ENCODE measurements around the gene CLEC19A. TPM values are rescaled to one million over a fixed set of nuclear protein-coding genes. Genes with fewer than 3 reads are reported as not detected.

Gene CLEC19A
- total RNA-seq, 2 donors from 2014 or later, result 0.23 TPM

DNA sequence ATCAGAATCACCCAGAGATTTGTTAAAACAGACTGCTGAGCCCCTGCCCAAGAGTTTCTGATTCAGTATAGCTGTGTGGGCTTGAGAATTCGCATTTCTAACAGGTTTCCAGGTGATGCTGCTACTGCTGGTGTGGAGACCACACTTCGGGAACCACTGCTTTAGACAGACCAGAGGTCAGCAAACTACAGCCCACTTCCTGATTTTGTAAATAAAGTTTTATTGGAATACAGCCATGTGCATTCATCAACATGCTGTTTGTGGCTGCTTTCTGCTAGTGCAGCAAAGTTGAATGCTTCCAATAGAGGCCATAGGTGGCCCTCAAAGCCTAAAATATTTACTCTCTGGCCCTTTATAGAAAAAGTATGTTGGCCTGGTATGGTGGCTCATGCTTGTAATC, 32.6 kb upstream of the CLEC19A start:
- Histone ChIP-seq H3K9me3 (no peaks in the 10 kb centered on the region), H3K27ac (no peak overlapping the region), H3K27me3 (replicated peaks; ENCODE audit: insufficient read depth) (no peaks in the 10 kb centered on the region), H3K36me3 (no peaks in the 10 kb centered on the region), H3K4me3 (no peak overlapping the region), H3K4me1 (replicated peaks) (no peaks in the 10 kb centered on the region)
- DNase-seq (ENCODE audit: low spot score), result no peak
- TF ChIP-seq POLR2A (IDR thresholded peaks at IDR 0.05), result no peak
- TF ChIP-seq POLR2AphosphoS5 (IDR thresholded peaks at IDR 0.05), result no peak
- TF ChIP-seq, protein P1, sequence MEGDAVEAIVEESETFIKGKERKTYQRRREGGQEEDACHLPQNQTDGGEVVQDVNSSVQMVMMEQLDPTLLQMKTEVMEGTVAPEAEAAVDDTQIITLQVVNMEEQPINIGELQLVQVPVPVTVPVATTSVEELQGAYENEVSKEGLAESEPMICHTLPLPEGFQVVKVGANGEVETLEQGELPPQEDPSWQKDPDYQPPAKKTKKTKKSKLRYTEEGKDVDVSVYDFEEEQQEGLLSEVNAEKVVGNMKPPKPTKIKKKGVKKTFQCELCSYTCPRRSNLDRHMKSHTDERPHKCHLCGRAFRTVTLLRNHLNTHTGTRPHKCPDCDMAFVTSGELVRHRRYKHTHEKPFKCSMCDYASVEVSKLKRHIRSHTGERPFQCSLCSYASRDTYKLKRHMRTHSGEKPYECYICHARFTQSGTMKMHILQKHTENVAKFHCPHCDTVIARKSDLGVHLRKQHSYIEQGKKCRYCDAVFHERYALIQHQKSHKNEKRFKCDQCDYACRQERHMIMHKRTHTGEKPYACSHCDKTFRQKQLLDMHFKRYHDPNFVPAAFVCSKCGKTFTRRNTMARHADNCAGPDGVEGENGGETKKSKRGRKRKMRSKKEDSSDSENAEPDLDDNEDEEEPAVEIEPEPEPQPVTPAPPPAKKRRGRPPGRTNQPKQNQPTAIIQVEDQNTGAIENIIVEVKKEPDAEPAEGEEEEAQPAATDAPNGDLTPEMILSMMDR (IDR thresholded peaks at IDR 0.05), result no peak
- intact Hi-C loops (cut with DNase I), result no loop called here
- 90% methylated on average over 2 of the region's 2 CpGs for WGBS

DNA sequence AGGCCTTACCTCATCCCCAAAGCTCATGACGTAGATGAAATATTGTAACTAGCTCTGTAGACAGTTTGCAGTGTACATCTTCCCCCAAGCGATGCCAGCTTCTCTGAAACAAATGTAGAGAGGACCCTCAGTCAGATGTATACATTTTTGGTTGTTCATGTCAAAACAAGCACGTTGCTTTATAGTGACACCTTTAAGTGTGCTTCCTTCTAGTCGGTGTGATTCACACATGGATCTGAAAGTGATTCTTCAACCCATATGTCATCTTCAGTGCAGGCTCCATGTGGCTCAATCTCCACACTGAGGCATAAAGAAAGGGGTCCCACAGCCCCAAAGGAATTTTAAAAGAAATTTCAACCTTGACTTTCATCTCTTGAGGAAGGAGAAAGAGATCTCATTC, 30.9 kb upstream of the CLEC19A start:
- Histone ChIP-seq H3K4me3 (no peak overlapping the region), H3K9me3 (no peaks in the 10 kb centered on the region), H3K27me3 (replicated peaks; ENCODE audit: insufficient read depth) (no peaks in the 10 kb centered on the region), H3K4me1 (replicated peaks) (no peaks in the 10 kb centered on the region), H3K27ac (no peak overlapping the region), H3K36me3 (no peaks in the 10 kb centered on the region)
- 82% methylated on average over 4 of the region's 4 CpGs for WGBS
- TF ChIP-seq POLR2AphosphoS5 (IDR thresholded peaks at IDR 0.05) (no peak), POLR2A (IDR thresholded peaks at IDR 0.05) (no peak)
- TF ChIP-seq, protein P1 (IDR thresholded peaks at IDR 0.05), result no peak
- no peak for DNase-seq (ENCODE audit: low spot score)
- intact Hi-C loops (cut with DNase I), result no loop called here

DNA sequence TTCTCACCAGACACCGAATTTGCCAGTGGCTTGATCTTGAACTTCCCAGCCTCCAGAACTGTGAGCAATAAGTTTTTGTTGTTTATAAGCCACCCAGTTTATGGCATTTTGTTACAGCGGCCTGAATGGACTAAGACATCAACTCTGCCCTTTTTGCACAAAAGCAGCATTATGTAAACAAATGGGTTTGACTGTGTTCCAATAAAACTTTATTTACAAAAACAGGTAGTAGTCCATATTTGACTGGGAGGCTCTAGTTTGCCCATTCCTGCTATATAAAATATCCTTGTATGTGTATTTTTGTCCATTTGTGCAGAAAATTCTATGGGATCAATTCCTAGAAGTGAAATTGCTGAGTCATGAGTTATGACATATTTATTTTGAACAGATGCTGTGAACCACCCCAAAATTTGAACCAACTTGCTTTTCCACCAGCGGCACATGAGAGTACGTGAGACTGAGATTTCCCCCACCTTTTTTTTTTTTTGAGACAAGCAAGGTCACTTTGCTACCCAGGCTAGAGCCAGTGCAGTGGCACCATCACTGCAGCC, 21.3 kb upstream of the CLEC19A start:
- Histone ChIP-seq H3K9me3 (no peaks in the 10 kb centered on the region), H3K36me3 (no peaks in the 10 kb centered on the region), H3K4me3 (no peak overlapping the region), H3K27me3 (replicated peaks; ENCODE audit: insufficient read depth) (no peaks in the 10 kb centered on the region), H3K27ac (no peak overlapping the region), H3K4me1 (replicated peaks) (no peaks in the 10 kb centered on the region)
- intact Hi-C loops (cut with DNase I), result no loop called here
- DNase-seq (ENCODE audit: low spot score), result no peak
- TF ChIP-seq, protein P1 (IDR thresholded peaks at IDR 0.05), result no peak
- TF ChIP-seq POLR2A (IDR thresholded peaks at IDR 0.05) (no peak), POLR2AphosphoS5 (IDR thresholded peaks at IDR 0.05) (no peak)
- 91% methylated on average over 4 of the region's 4 CpGs for WGBS

DNA sequence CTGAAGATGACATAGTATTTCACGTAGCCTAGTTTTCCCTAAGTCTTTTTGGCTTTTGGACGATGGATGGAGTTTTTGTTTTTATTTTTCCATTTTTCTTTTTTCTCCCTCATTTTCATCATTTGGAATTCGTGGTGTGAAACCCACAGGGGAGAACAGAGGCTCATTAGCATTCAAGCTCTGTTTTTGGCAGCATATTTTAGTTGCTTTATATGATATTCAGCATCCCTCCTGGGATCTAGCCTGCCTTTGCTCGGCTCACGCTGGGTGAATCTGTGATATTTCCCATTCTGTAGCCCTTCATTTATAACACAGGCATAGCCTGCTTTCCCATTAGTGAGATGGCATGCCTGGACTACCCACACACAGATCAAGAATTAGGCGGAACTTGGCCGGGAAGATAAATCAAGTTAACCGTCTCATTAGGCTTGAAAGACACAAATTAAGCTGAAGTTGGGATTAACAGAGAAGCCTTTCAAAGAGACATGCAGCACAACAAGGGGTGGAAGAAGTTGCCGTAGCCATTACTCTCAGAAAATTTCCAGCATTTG, 20.1 kb upstream of the CLEC19A start:
- DNase-seq (ENCODE audit: low spot score), result no peak
- Histone ChIP-seq H3K9me3 (no peaks in the 10 kb centered on the region), H3K27me3 (replicated peaks; ENCODE audit: insufficient read depth) (no peaks in the 10 kb centered on the region), H3K27ac (no peak overlapping the region), H3K4me1 (replicated peaks) (no peaks in the 10 kb centered on the region), H3K4me3 (no peak overlapping the region), H3K36me3 (no peaks in the 10 kb centered on the region)
- TF ChIP-seq POLR2AphosphoS5 (IDR thresholded peaks at IDR 0.05) (no peak), POLR2A (IDR thresholded peaks at IDR 0.05) (no peak)
- TF ChIP-seq, protein P1 (IDR thresholded peaks at IDR 0.05), result no peak
- intact Hi-C loops (cut with DNase I), result no loop called here
- 89% methylated on average over 9 of the region's 9 CpGs for WGBS

DNA sequence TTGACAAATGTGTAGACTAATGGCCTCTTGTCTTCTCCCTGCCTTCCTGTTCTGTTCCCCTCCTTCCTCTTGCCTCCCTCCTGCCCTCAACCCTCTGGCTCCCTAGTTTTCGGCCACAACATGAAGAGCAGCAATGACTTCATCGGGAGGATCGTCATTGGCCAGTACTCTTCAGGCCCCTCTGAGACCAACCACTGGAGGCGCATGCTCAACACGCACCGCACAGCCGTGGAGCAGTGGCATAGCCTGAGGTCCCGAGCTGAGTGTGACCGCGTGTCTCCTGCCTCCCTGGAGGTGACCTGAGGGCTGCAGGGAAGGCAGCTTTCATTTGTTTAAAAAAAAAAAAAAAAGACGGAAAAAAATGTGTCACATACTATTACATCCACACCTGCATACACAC, 18.8 kb upstream of the CLEC19A start:
- no peak for DNase-seq (ENCODE audit: low spot score)
- intact Hi-C loops (cut with DNase I), result no loop called here
- H3K27ac ChIP-seq, result no peak overlapping the region
- TF ChIP-seq POLR2AphosphoS5 (IDR thresholded peaks at IDR 0.05) (no peak), POLR2A (IDR thresholded peaks at IDR 0.05) (no peak)
- TF ChIP-seq, protein P1 (IDR thresholded peaks at IDR 0.05), result no peak
- H3K9me3 ChIP-seq, result no peaks in the 10 kb centered on the region
- no peaks in the 10 kb centered on the region for H3K36me3 ChIP-seq
- no peaks in the 10 kb centered on the region for H3K4me1 ChIP-seq (replicated peaks)
- 92% methylated on average over 11 of the region's 11 CpGs for WGBS
- H3K4me3 ChIP-seq, result no peak overlapping the region
- no peaks in the 10 kb centered on the region for H3K27me3 ChIP-seq (replicated peaks; ENCODE audit: insufficient read depth)

Measured in prostate gland (tissue), 2 donors.